SK-N-SH treated with all-trans-retinoic acid at 6 μM for 48 hours (cell line): Measurements from ENCODE around the gene LAD1.

Experiments
- ATAC-seq: fragments of 200-7000 bp; cut with Tn5 transposase; 3 replicates; pipeline ENCODE4 v1.9.1; 2020; ENCODE audit warnings: mild to moderate bottlenecking, moderate library complexity
- ARNTL ChIP-seq: fragments of 450-650 bp; formaldehyde crosslinking; IDR thresholded peaks from 2 replicates; pipeline ENCODE4 v1.5.0; 2020; ENCODE audit warnings: low read depth, mild to moderate bottlenecking, moderate library complexity, borderline replicate concordance
- BACH2 ChIP-seq: fragments of 250-450 bp; sonication (Bioruptor Pico); IDR thresholded peaks from 2 replicates; pipeline ENCODE4 v1.9.0; 2021; ENCODE audit warnings: mild to moderate bottlenecking, borderline replicate concordance
- CSDC2 ChIP-seq: fragments of 250-450 bp; sonication (Bioruptor Pico); IDR thresholded peaks from 2 replicates; pipeline ENCODE4 v1.5.0; 2020; ENCODE audit warnings: mild to moderate bottlenecking, moderate library complexity
- ESRRG ChIP-seq: fragments of 250-450 bp; sonication (Bioruptor Pico); IDR thresholded peaks from 2 replicates; pipeline ENCODE4 v1.6.1; 2021; ENCODE audit warnings: mild to moderate bottlenecking
- GLIS3 ChIP-seq: fragments of 250-450 bp; sonication (Bioruptor Pico); IDR thresholded peaks from 2 replicates; pipeline ENCODE4 v1.5.0; 2020; ENCODE audit warnings: mild to moderate bottlenecking, moderate library complexity
- OSR1 ChIP-seq: fragments of 250-450 bp; sonication (Bioruptor Pico); IDR thresholded peaks from 2 replicates; pipeline ENCODE4 v1.8.0; 2022; ENCODE audit warnings: moderate library complexity, mild to moderate bottlenecking, inconsistent platforms
- PPARA ChIP-seq: fragments of 250-450 bp; sonication (Bioruptor Pico); IDR thresholded peaks from 2 replicates; pipeline ENCODE4 v1.5.0; 2020; ENCODE audit warnings: mild to moderate bottlenecking, borderline replicate concordance
- RARB ChIP-seq: fragments of 250-450 bp; sonication (Bioruptor Pico); IDR thresholded peaks from 2 replicates; pipeline ENCODE4 v1.8.0; 2021; ENCODE audit warnings: mild to moderate bottlenecking, moderate library complexity
- SNAI2 ChIP-seq: fragments of 250-450 bp; sonication (Bioruptor Pico); IDR thresholded peaks from 2 replicates; pipeline ENCODE4 v1.5.0; 2020; ENCODE audit warnings: mild to moderate bottlenecking, moderate library complexity
- TCF4 ChIP-seq: fragments of 250-450 bp; sonication (Bioruptor Pico); IDR thresholded peaks from 2 replicates; pipeline ENCODE4 v1.8.0; 2021; ENCODE audit warnings: mild to moderate bottlenecking, moderate library complexity, borderline replicate concordance
- TOX ChIP-seq: fragments of 250-450 bp; sonication (Bioruptor Pico); IDR thresholded peaks from 2 replicates; pipeline ENCODE4 v1.8.0; 2021; ENCODE audit warnings: mild to moderate bottlenecking, moderate library complexity, borderline replicate concordance
- ZC3H10 ChIP-seq: fragments of 250-450 bp; sonication (Bioruptor Pico); IDR thresholded peaks from 2 replicates; pipeline ENCODE4 v1.5.1; 2021; ENCODE audit warnings: mild to moderate bottlenecking, moderate library complexity
- ZNF565 ChIP-seq: fragments of 450-650 bp; formaldehyde crosslinking; conservative IDR thresholded peaks from 2 replicates; pipeline ENCODE4 v1.5.0; 2020; ENCODE audit warnings: low read depth, mild to moderate bottlenecking, moderate library complexity
- ZNF70 ChIP-seq: fragments of 450-650 bp; formaldehyde crosslinking; IDR thresholded peaks from 2 replicates; pipeline ENCODE4 v1.5.0; 2020; ENCODE audit warnings: mild to moderate bottlenecking, moderate library complexity
- ZNF8 ChIP-seq: fragments of 450-650 bp; formaldehyde crosslinking; IDR thresholded peaks from 2 replicates; pipeline ENCODE4 v1.5.0; 2020; ENCODE audit warnings: mild to moderate bottlenecking, moderate library complexity
- TF ChIP-seq, protein P1 (sequence below): fragments of 250-450 bp; sonication (Bioruptor Pico); IDR thresholded peaks from 2 replicates; pipeline ENCODE4 v1.8.0; 2020; ENCODE audit warnings: mild to moderate bottlenecking, moderate library complexity, borderline replicate concordance
- TF ChIP-seq, protein P2 (sequence below): fragments of 250-450 bp; sonication (Bioruptor Pico); IDR thresholded peaks from 2 replicates; pipeline ENCODE4 v1.5.0; 2020; ENCODE audit warnings: mild to moderate bottlenecking, moderate library complexity
- TF ChIP-seq, protein P3 (sequence below): fragments of 250-450 bp; sonication (Bioruptor Pico); IDR thresholded peaks from 2 replicates; pipeline ENCODE4 v1.5.1; 2020; ENCODE audit warnings: low read depth, mild to moderate bottlenecking, moderate library complexity
- TF ChIP-seq, protein P4 (sequence below): fragments of 250-450 bp; sonication (Bioruptor Pico); IDR thresholded peaks from 2 replicates; pipeline ENCODE4 v1.8.0; 2021; ENCODE audit warnings: low read depth, mild to moderate bottlenecking, moderate library complexity, borderline replicate concordance

LAD1 gene

DNA sequence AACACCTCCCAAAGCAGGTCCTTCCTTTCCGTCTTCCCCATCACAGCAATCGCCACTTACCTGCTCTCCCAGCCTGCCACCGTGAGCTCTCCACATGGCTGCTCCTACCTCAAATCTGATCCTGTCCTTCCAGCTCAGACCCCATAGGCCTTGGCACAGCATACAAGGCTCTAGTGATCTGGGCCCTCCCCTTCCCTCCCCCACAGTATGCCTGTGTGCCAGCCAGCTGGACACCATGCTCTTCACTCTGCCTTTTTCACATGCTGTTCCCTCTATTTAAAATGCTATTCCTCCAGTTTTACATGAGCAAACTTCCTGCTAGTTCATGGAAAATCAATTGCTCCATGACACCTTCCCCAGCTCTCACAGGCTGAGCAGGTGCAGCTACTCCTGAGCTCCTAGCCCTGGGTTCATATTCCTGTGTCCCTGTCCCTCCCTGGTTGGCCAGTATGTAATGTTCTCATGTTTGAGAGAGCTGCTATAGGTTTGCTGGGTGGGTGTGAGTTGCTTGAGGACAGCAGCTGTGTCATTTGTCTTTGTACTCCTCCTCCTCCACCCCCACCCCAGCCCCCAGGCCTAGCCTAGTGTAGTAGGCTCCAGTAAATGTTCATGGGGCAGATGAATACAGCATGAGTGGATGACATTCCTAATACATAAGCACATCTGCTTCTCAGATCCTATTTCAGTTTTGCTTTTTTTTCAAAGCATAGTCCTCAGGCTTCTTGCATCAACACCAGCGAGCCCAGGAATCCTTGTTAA is 15.3 kb downstream of the LAD1 start (continued):
- TF ChIP-seq TOX (CRISPR knock-in tag): no peak
- no peak for TF ChIP-seq ZC3H10 (CRISPR knock-in tag)
- no peak for TF ChIP-seq TCF4 (CRISPR knock-in tag)
- TF ChIP-seq PPARA (CRISPR knock-in tag): no peak
- TF ChIP-seq, all 23 proteins: peak for 0

DNA sequence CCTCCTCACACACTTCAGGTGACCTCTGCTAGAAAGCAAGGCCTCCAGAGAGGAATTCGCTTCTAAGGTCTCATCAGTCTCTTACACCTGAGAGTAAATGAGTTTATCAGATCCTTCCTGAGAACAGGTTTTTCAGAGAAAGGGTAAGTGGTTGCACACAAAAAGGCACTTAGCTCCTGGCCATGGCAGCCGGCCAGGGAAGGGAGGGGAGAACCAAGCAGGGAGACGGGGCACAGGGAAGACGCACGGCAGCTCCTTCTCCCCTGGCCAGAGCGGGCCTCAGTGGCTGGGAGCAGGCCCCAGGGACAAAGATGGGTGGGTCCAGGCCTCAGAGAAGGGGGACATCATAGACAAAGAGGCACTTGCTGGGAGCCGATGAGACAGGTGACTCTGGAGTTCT is 18.0 kb downstream of the LAD1 start:
- TF ChIP-seq, protein P1, sequence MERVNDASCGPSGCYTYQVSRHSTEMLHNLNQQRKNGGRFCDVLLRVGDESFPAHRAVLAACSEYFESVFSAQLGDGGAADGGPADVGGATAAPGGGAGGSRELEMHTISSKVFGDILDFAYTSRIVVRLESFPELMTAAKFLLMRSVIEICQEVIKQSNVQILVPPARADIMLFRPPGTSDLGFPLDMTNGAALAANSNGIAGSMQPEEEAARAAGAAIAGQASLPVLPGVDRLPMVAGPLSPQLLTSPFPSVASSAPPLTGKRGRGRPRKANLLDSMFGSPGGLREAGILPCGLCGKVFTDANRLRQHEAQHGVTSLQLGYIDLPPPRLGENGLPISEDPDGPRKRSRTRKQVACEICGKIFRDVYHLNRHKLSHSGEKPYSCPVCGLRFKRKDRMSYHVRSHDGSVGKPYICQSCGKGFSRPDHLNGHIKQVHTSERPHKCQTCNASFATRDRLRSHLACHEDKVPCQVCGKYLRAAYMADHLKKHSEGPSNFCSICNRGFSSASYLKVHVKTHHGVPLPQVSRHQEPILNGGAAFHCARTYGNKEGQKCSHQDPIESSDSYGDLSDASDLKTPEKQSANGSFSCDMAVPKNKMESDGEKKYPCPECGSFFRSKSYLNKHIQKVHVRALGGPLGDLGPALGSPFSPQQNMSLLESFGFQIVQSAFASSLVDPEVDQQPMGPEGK (CRISPR knock-in tag): no peak
- TF ChIP-seq ZC3H10 (CRISPR knock-in tag): no peak
- TF ChIP-seq OSR1 (CRISPR knock-in tag): no peak
- TF ChIP-seq ESRRG (CRISPR knock-in tag): no peak
- ATAC-seq: no peak

DNA sequence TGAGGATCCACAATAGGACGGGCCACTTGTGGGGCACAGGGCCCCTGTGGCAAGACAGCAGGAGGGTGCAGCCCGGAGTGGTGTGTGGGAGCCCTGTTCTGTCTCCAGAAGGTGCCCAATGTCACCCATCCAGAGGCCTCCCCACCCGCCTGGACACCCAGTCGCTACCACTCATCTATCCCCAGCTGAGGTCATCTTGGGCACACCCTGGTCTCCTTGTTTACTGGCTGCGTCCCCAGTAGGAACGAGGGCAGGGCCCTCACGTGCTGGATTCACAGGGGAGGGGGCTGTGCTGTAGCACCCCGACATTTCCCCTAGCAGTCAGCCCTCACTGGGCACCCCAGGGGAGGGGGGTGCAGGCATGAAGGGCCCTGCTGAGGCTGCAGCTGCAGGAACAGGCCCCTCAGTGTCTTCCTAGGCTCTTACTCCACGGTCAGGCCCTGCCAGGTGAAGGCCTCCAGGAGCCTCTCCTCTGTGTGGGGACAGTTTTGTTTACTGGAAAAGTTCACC is 19.3 kb downstream of the LAD1 start:
- no peak for ATAC-seq

DNA sequence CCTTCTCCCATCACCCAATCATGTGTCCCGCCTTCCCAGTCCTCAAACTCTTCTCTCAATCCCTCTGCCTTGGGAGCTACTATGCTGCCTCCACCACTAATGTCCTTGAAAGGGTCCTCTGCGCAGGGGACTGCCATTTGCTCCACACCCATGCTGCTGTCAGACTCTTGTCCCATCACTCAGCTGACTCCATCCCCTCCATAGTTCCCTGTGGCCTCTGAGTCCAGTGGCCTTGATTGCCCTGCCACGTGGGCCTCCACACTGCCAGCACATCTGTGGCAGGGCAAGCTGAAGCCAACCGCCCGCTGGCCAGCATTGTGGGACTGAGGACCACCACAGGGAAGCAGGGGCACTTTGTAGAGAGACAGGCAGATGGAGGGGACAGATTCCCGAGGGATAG is 20.3 kb downstream of the LAD1 start:
- TF ChIP-seq TOX (CRISPR knock-in tag): no peak
- TF ChIP-seq ARNTL (CRISPR knock-in tag): no peak
- TF ChIP-seq ZNF8 (CRISPR knock-in tag): no peak
- TF ChIP-seq ZNF70: no peak
- TF ChIP-seq CSDC2 (CRISPR knock-in tag): no peak
- no peak for TF ChIP-seq BACH2 (CRISPR knock-in tag)
- ATAC-seq: no peak

More for the DNA sequence above, 19.3 kb downstream of the LAD1 start:
- no peak for TF ChIP-seq ESRRG (CRISPR knock-in tag)

DNA sequence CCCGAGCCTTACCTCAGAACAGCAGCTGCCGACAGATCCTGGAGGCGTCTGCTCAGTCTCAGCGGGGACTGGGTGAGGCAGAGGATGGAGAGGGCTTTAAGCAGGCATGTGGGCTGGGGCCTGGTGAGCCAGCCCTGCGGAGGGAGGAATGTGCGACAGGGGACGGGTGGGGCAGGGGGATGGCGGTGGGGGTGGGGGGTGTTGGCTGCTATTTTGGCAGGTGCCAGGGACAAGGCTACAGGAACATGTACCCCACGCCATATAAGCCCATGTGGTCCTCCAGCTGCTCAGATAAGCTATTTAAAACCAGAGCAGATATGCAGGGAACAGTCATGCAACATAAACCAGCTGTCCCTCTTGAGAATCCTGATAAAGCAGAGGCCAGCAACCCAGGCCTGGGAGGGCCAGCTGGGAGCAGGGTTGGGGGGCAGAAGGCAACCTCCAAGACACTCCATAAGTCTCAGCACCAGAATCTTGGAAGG is 21.5 kb downstream of the LAD1 start, which contains the start of gene TNNT2:
Gene TNNT2, minus strand, starts transcription at position 70 of the 482 bp plus-strand sequence. CDS start 4,426 bp downstream, outside the sequence.
- peak; percentile 7; the same call in 1 of the 3 replicates for ATAC-seq
- TF ChIP-seq ZNF70 (no peak), BACH2 (CRISPR knock-in tag) (no peak), TOX (CRISPR knock-in tag) (no peak), GLIS3 (no peak), PPARA (CRISPR knock-in tag) (no peak), TCF4 (CRISPR knock-in tag) (peak; percentile 32; the same call in 1 of the 2 replicates)

DNA sequence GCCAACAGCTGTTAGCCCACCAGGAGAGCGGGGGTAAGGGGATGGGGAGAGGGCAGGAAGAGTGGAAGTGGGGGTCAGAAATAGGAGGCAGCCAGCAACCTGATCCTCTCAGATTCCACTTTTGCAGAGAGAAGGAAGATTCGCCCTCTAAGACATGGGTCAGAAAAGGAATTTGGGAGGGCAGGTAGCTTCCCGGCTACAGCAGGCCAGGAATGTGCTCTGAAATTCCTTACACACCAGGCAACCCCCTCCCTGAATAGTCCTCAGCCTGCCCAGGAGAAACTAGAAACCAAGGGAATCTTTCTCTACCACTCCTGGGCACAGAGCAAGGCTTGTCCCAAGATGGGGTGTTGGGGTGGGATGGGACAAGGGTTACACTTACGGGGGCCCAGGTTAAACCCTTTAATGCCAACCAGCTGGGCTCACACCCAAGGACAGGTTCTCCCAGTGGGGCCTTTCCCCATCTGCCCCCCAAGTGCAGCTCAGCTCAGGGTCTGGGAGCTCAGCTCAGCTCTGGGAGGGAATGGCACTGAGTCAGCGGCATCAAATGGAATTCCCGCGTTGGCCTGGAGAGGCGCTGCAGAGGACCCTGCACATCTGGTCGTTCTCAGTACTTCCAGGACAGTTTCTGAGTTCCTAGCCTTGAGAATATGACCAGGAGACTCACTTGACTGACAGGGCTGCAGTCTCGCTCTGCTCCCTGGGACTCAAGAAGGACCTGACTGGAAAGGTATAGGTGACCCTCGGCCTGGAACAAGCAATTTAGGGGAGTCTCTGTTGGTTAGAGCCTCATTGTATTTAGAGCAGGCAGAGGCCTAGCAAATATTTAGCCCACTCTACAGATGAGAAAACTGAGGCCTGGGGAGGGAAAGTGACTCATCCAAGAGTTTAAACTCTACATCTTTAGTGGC is 22.4 kb downstream of the LAD1 start:
- ATAC-seq: peak; percentile 64
- TF ChIP-seq RARB (CRISPR knock-in tag): no peak
- TF ChIP-seq ZNF8 (CRISPR knock-in tag): no peak
- TF ChIP-seq, protein P2, sequence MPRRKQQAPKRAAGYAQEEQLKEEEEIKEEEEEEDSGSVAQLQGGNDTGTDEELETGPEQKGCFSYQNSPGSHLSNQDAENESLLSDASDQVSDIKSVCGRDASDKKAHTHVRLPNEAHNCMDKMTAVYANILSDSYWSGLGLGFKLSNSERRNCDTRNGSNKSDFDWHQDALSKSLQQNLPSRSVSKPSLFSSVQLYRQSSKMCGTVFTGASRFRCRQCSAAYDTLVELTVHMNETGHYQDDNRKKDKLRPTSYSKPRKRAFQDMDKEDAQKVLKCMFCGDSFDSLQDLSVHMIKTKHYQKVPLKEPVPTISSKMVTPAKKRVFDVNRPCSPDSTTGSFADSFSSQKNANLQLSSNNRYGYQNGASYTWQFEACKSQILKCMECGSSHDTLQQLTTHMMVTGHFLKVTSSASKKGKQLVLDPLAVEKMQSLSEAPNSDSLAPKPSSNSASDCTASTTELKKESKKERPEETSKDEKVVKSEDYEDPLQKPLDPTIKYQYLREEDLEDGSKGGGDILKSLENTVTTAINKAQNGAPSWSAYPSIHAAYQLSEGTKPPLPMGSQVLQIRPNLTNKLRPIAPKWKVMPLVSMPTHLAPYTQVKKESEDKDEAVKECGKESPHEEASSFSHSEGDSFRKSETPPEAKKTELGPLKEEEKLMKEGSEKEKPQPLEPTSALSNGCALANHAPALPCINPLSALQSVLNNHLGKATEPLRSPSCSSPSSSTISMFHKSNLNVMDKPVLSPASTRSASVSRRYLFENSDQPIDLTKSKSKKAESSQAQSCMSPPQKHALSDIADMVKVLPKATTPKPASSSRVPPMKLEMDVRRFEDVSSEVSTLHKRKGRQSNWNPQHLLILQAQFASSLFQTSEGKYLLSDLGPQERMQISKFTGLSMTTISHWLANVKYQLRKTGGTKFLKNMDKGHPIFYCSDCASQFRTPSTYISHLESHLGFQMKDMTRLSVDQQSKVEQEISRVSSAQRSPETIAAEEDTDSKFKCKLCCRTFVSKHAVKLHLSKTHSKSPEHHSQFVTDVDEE: no peak
- TF ChIP-seq ZNF70: no peak
- no peak for TF ChIP-seq OSR1 (CRISPR knock-in tag)
- TF ChIP-seq, protein P3, sequence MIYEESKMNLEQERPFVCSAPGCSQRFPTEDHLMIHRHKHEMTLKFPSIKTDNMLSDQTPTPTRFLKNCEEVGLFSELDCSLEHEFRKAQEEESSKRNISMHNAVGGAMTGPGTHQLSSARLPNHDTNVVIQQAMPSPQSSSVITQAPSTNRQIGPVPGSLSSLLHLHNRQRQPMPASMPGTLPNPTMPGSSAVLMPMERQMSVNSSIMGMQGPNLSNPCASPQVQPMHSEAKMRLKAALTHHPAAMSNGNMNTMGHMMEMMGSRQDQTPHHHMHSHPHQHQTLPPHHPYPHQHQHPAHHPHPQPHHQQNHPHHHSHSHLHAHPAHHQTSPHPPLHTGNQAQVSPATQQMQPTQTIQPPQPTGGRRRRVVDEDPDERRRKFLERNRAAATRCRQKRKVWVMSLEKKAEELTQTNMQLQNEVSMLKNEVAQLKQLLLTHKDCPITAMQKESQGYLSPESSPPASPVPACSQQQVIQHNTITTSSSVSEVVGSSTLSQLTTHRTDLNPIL: no peak
- TF ChIP-seq, protein P1 (CRISPR knock-in tag): no peak
- TF ChIP-seq CSDC2 (CRISPR knock-in tag): no peak
- no peak for TF ChIP-seq SNAI2 (CRISPR knock-in tag)
- TF ChIP-seq ZNF565 (CRISPR knock-in tag): no peak
- TF ChIP-seq TCF4 (CRISPR knock-in tag): no peak
- TF ChIP-seq, protein P4, sequence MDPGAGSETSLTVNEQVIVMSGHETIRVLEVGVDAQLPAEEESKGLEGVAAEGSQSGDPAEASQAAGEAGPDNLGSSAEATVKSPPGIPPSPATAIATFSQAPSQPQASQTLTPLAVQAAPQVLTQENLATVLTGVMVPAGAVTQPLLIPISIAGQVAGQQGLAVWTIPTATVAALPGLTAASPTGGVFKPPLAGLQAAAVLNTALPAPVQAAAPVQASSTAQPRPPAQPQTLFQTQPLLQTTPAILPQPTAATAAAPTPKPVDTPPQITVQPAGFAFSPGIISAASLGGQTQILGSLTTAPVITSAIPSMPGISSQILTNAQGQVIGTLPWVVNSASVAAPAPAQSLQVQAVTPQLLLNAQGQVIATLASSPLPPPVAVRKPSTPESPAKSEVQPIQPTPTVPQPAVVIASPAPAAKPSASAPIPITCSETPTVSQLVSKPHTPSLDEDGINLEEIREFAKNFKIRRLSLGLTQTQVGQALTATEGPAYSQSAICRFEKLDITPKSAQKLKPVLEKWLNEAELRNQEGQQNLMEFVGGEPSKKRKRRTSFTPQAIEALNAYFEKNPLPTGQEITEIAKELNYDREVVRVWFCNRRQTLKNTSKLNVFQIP (CRISPR knock-in tag): no peak
- no peak for TF ChIP-seq GLIS3
- no peak for TF ChIP-seq ESRRG (CRISPR knock-in tag)
